CD14-positive monocyte (primary cell): Measurements from ENCODE around the gene HOXD1. TPM values are rescaled to one million over a fixed set of nuclear protein-coding genes. Genes with fewer than 3 reads are reported as not detected.

Experiments
- DNase-seq, 3 donors: peaks; one replicate each; pipeline ENCODE4 v3.0.0-alpha.2; 2011 to 2022
- H2AFZ ChIP-seq: 2 replicates; pipeline ENCODE4 v1.6.0; 2012; ENCODE audit warnings: mild to moderate bottlenecking, low read depth, low read length, inconsistent platforms; ENCODE audit not compliant: insufficient read depth, poor library complexity, severe bottlenecking
- H3K27ac ChIP-seq, 2 donors: 1 replicate in 1 of 2; 2 replicates in 1 of 2; pipeline ENCODE4 v1.5.1; 2012 to 2013; ENCODE audit warnings: low read length in 2 of 2, control low read depth in 1 of 2, inconsistent platforms in 1 of 2, low read depth in 1 of 2, mild to moderate bottlenecking in 1 of 2
- H3K27me3 ChIP-seq, 2 donors: one replicate each; pipeline versions ENCODE4 v1.6.0 to v1.6.1; 2011 to 2013; ENCODE audit warnings: low read length in 2 of 2; ENCODE audit not compliant: control insufficient read depth in 2 of 2, insufficient read depth in 2 of 2
- H3K36me3 ChIP-seq, 2 donors: replicated peaks in 1 of 2; 1 replicate in 1 of 2; 2 replicates in 1 of 2; pipeline versions ENCODE4 v1.5.1 to v1.6.1; 2012 to 2013; ENCODE audit warnings: low read length in 2 of 2, control low read depth in 1 of 2, inconsistent platforms in 1 of 2, mild to moderate bottlenecking in 1 of 2; ENCODE audit not compliant: insufficient read depth in 2 of 2, control insufficient read depth in 1 of 2
- H3K4me1 ChIP-seq, 2 donors: 1 replicate in 1 of 2; 2 replicates in 1 of 2; pipeline versions ENCODE4 v1.5.1 to v1.6.1; 2012 to 2013; ENCODE audit warnings: low read length in 2 of 2, control low read depth in 1 of 2, inconsistent platforms in 1 of 2, mild to moderate bottlenecking in 1 of 2, moderate library complexity in 1 of 2; ENCODE audit not compliant: insufficient read depth in 2 of 2, control insufficient read depth in 1 of 2
- H3K4me2 ChIP-seq: replicated peaks from 2 replicates; pipeline ENCODE3; 2012; ENCODE audit warnings: low read length, moderate library complexity, mild to moderate bottlenecking; ENCODE audit not compliant: poor library complexity, severe bottlenecking; ENCODE audit errors: extremely low read depth
- H3K4me3 ChIP-seq, 3 experiments: fragments of 200-600 bp in 1 of 3; sonication (generic) in 1 of 3; replicated peaks in 1 of 3; 1 replicate in 2 of 3; 2 replicates in 1 of 3; pipeline ENCODE4 v1.5.1; 2011 to 2013; ENCODE audit warnings: low read length in 3 of 3, mild to moderate bottlenecking in 3 of 3, control low read depth in 2 of 3, low read depth in 2 of 3, inconsistent platforms in 1 of 3, moderate library complexity in 1 of 3
- H3K79me2 ChIP-seq: 2 replicates; pipeline ENCODE4 v1.6.0; 2012; ENCODE audit warnings: mild to moderate bottlenecking, control low read depth, inconsistent platforms, low read length, moderate library complexity; ENCODE audit not compliant: insufficient read depth
- H3K9ac ChIP-seq: 2 replicates; pipeline ENCODE4 v1.6.0; 2017; ENCODE audit warnings: low read length, mild to moderate bottlenecking; ENCODE audit not compliant: insufficient read depth, poor library complexity, severe bottlenecking
- H3K9me3 ChIP-seq, 2 donors: replicated peaks in 1 of 2; 1 replicate in 1 of 2; 2 replicates in 1 of 2; pipeline versions ENCODE4 v1.5.1 to v1.6.1; 2012 to 2013; ENCODE audit warnings: low read length in 2 of 2, control low read depth in 1 of 2; ENCODE audit not compliant: control insufficient read depth in 1 of 2, insufficient read depth in 1 of 2
- H4K20me1 ChIP-seq: 2 replicates; pipeline ENCODE4 v1.6.0; 2012; ENCODE audit warnings: mild to moderate bottlenecking, low read length, control low read depth, moderate library complexity; ENCODE audit not compliant: insufficient read depth
- H3K27ac Mint-ChIP-seq, 7 donors: one replicate each; pipeline ENCODE4 v1.8.0; 2020; ENCODE audit warnings: mild to moderate bottlenecking in 7 of 7, mixed read lengths in 7 of 7, moderate library complexity in 6 of 7, inconsistent platforms in 2 of 7
- H3K27me3 Mint-ChIP-seq, 3 donors: one replicate each; pipeline ENCODE4 v1.8.0; 2021 to 2022; ENCODE audit warnings: low read depth in 3 of 3, mild to moderate bottlenecking in 3 of 3, mixed read lengths in 3 of 3, moderate library complexity in 3 of 3, inconsistent platforms in 1 of 3
- H3K36me3 Mint-ChIP-seq, 2 donors: one replicate each; pipeline ENCODE4 v1.8.0; 2020; ENCODE audit warnings: mixed read lengths in 2 of 2, inconsistent platforms in 1 of 2, mild to moderate bottlenecking in 1 of 2
- H3K4me1 Mint-ChIP-seq: one replicate; pipeline ENCODE4 v1.8.0; 2020; ENCODE audit warnings: mild to moderate bottlenecking, mixed read lengths
- H3K4me3 Mint-ChIP-seq, 2 donors: one replicate each; pipeline ENCODE4 v1.8.0; 2020; ENCODE audit warnings: mild to moderate bottlenecking in 2 of 2, mixed read lengths in 2 of 2, moderate library complexity in 1 of 2
- H3K9me3 Mint-ChIP-seq, 7 donors: one replicate each; pipeline ENCODE4 v1.8.0; 2020 to 2022; ENCODE audit warnings: mixed read lengths in 7 of 7, mild to moderate bottlenecking in 6 of 7, moderate library complexity in 6 of 7, inconsistent platforms in 2 of 7
- CTCF ChIP-seq: fragments of 200-600 bp; IDR thresholded peaks from one replicate; pipeline ENCODE4 v1.8.0; 2022; ENCODE audit warnings: antibody characterized with exemption, mild to moderate bottlenecking
- WGBS: methylation state at CpG from one replicate; pipeline ENCODE4 v1.1.5; 2013; ENCODE audit warnings: missing lambda C conversion rate; ENCODE audit not compliant: insufficient coverage; 5-methylcytosine and 5-hydroxymethylcytosine counted together
- intact Hi-C, 2 donors: fragments of 100-400 bp; cut with micrococcal nuclease; formaldehyde crosslinking; loops; one replicate each; pipeline versions ENCODE4 v1.15.0 to v1.15.1; 2023
- polyA plus RNA-seq, 3 donors: library from polyadenylated mRNA; depleted of rRNA in 1 of 3; unstranded in 2 of 3; stranded (reverse) in 1 of 3; fragments of 300-500 nt in 2 of 3; fragments of >200 nt in 1 of 3; fragmentation: Illumina TruSeq in 2 of 3; gene quantifications; 1 replicate in 2 of 3; 2 replicates in 1 of 3; pipeline ENCODE4 v1.2.3, GENCODE V29; 2012 to 2021
- small RNA-seq: library from RNA; depleted of rRNA; stranded (forward); fragments of <200 nt; gene quantifications from one replicate; pipeline ENCODE3, GENCODE V24; 2012; ENCODE audit warnings: low read depth; ENCODE audit not compliant: insufficient read length

Gene HOXD1
- polyA plus RNA-seq, 3 donors, result not detected

GRCh38 chr2:176240301-176240700 is 51.8 kb downstream of the HOXD1 start:
- no peak for TF ChIP-seq CTCF
- no peak overlapping the region for H3K27ac Mint-ChIP-seq
- H3K4me1 Mint-ChIP-seq, result no peaks in the 10 kb centered on the region
- H3K27ac ChIP-seq, result no peak overlapping the region
- no peak overlapping the region for H2AFZ ChIP-seq
- no peaks in the 10 kb centered on the region for H3K9me3 ChIP-seq
- H3K36me3 ChIP-seq, result no peaks in the 10 kb centered on the region
- no peaks in the 10 kb centered on the region for H4K20me1 ChIP-seq
- H3K4me3 Mint-ChIP-seq, result no peak overlapping the region
- no peaks in the 10 kb centered on the region for H3K36me3 Mint-ChIP-seq
- DNase-seq, result no peak
- intact Hi-C loops, result no loop called here
- peaks cover 0 to 2% (median 0%) of the 10 kb centered on the region in 7 donors for H3K9me3 Mint-ChIP-seq
- no peak overlapping the region for H3K4me3 ChIP-seq
- no peaks in the 10 kb centered on the region for H3K79me2 ChIP-seq
- no CpG with 5 or more reads among the region's 1 CpG for WGBS
- peaks cover 0 to 3% of the 10 kb centered on the region in 2 donors for H3K27me3 ChIP-seq
- H3K9ac ChIP-seq, result no peak overlapping the region
- no peak overlapping the region for H3K4me2 ChIP-seq
- peaks cover 7 to 29% (median 14%) of the 10 kb centered on the region in 3 donors for H3K27me3 Mint-ChIP-seq
- no peaks in the 10 kb centered on the region for H3K4me1 ChIP-seq

Small RNA genes lying within 50 kb of the gene (small RNA-seq; reads per million reads assigned to genes)
- not detected for gene MIR10B

Other genes with a start within 250 kb of the HOXD1 start
- 10 to 100 TPM in 2 of 3 donors, 1 to 10 TPM in 1; 8.1 to 15.3 (median 11.7) TPM for gene LNPK, start 186.4 kb upstream of the HOXD1 start, polyA plus RNA-seq
- not detected for gene EVX2, start 104.7 kb upstream of the HOXD1 start, polyA plus RNA-seq
- gene HOXD13, start 95.9 kb upstream of the HOXD1 start, polyA plus RNA-seq, result not detected
- not detected for gene HOXD12, start 88.9 kb upstream of the HOXD1 start, polyA plus RNA-seq
- not detected for gene HOXD11, start 81.4 kb upstream of the HOXD1 start, polyA plus RNA-seq
- gene HOXD10, start 71.9 kb upstream of the HOXD1 start, polyA plus RNA-seq, result not detected
- gene HOXD9, start 65.9 kb upstream of the HOXD1 start, polyA plus RNA-seq, result not detected
- not detected for gene HOXD8, start 59.0 kb upstream of the HOXD1 start, polyA plus RNA-seq
- not detected for gene HOXD4, start 37.1 kb upstream of the HOXD1 start, polyA plus RNA-seq
- not detected for gene HOXD3, start 31.4 kb upstream of the HOXD1 start, polyA plus RNA-seq
- 1 to 10 TPM; 7.6 to 9.8 (median 7.6) TPM for gene MTX2, start 80.8 kb downstream of the HOXD1 start, polyA plus RNA-seq